SH-SY5Y (cell line): ENCODE results near the gene CCDC184.

Experiments
- GATA2 ChIP-seq: IDR thresholded peaks from 2 replicates; pipeline ENCODE4 v1.6.1; 2011; ENCODE audit warnings: mild to moderate bottlenecking, low read depth, low read length
- GATA3 ChIP-seq: IDR thresholded peaks from 2 replicates; pipeline ENCODE4 v1.6.1; 2011; ENCODE audit warnings: low read depth, mild to moderate bottlenecking, low read length, moderate library complexity

GRCh38 chr12:48202766-48203165, 19.3 kb downstream of the CCDC184 start:
- TF ChIP-seq GATA2 (no peak), GATA3 (no peak)
